GM10847 (cell line): ENCODE data around the gene CREB3L2.

Source experiments
- POLR2A ChIP-seq: IDR thresholded peaks from 2 replicates; pipeline ENCODE4 v1.6.1; 2011; ENCODE audit not compliant: insufficient read length; ENCODE audit errors: extremely low read depth

The CREB3L2 gene

GRCh38 chr7:137965942-137966640 is 35.8 kb downstream of the CREB3L2 start:
- no peak for TF ChIP-seq POLR2A

- no peak for TF ChIP-seq POLR2A
These were observed 36.9 kb downstream of the CREB3L2 start for GRCh38 chr7:137964824-137965545.

GRCh38 chr7:137962875-137963507 is 38.9 kb downstream of the CREB3L2 start:
- no peak for TF ChIP-seq POLR2A

GRCh38 chr7:137962491-137962874 is 39.4 kb downstream of the CREB3L2 start:
- no peak for TF ChIP-seq POLR2A

- TF ChIP-seq POLR2A: no peak
These were observed 40.4 kb downstream of the CREB3L2 start for GRCh38 chr7:137961200-137962177.

GRCh38 chr7:137960020-137960419 is 41.9 kb downstream of the CREB3L2 start:
- no peak for TF ChIP-seq POLR2A

- TF ChIP-seq POLR2A: no peak
These were observed 43.1 kb downstream of the CREB3L2 start for GRCh38 chr7:137958470-137959431.

GRCh38 chr7:137957887-137958286 is 44.0 kb downstream of the CREB3L2 start:
- no peak for TF ChIP-seq POLR2A

GRCh38 chr7:137956591-137956990 is 45.3 kb downstream of the CREB3L2 start:
- no peak for TF ChIP-seq POLR2A

GRCh38 chr7:137956183-137956582 is 45.7 kb downstream of the CREB3L2 start:
- TF ChIP-seq POLR2A: no peak

- no peak for TF ChIP-seq POLR2A
These were observed 47.3 kb downstream of the CREB3L2 start for GRCh38 chr7:137954614-137955013.

GRCh38 chr7:137953665-137954470 is 48.0 kb downstream of the CREB3L2 start:
- TF ChIP-seq POLR2A: no peak

- TF ChIP-seq POLR2A: no peak
These were observed 48.7 kb downstream of the CREB3L2 start for GRCh38 chr7:137953043-137953664.
